ENCODE data around the gene ADCY6.

Gene ADCY6

DNA sequence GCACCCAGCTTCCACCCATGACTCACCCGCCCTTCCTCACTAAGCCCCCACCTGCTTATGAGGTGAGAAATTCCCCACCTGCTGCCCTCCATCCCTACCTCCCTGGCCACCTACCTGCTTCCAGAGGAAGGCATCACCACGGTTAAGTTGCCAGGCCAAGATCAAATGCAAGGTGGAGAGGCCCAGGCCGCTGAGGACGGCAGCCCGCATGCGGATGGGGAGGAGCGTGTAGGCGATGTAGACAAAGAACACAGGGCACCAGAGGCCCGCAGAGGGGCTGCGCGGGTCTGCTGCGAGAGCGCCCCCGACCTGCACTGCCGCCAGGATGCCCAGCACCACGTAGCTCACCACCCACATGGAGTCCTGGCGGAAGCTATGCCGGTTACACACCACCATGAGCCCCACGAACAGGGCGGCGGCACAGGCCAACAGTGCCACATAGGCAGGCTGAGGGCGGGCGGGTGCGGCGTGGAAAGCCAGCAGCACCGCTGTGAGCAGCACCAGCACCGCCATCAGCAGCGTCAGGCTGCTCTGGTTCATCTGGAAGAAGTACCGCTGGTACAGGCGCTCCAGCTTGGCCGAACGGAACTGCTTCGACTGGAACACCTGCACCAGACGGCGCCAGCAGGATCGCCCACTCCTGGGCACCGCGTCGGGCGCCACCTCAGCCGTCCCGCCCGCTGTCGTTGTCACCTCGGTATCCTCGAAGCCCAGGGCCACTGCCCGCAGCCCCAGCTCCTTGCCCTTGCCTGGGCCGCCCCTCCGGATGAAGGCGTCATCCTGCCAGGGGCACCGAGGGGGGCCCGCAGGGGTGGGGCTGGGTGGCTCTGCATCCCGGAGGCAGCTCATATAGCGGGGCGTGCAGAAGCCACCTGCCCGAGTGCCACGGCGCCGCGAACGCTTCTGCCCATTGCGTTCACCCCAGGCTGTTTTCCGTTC lies 6.2 kb downstream of the ADCY6 start:
- no peak for DNase-seq

- DNase-seq = no peak
Observed at GRCh38 chr12:48781750-48782456, 7.0 kb downstream of the ADCY6 start.

DNA sequence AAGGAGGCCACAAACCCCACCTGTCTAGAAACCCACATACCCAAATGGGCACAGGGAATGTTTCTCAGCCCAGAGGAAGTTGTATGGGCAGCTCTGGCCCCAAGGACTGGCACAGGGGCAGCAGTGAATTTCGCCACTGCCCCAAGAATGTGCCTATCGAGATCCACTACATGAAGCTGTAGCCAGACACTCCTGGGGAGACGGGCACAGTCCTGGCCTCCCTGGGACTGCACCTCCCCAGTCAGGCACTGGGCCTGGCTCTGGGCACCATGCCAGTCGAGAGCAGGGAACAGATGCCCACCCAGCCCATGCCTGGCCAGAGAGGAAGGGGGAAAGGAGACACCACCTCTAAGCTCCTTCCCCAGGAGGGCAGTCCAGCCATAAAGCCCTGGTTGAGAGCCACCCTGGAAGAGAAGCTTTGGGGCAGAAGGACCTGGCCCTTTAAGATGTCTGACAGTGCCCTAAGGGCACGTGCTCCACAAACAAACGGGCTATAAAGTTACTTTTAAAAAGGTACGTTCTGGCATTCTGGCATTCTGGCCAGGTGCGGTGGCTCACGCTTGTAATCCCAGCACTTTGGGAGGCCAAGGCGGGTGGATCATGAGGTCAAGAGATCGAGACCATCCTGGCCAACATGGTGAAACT lies 8.4 kb downstream of the ADCY6 start:
- no peak for DNase-seq

- no peak for DNase-seq
Observed at GRCh38 chr12:48779869-48780268, 9.0 kb downstream of the ADCY6 start.

DNA sequence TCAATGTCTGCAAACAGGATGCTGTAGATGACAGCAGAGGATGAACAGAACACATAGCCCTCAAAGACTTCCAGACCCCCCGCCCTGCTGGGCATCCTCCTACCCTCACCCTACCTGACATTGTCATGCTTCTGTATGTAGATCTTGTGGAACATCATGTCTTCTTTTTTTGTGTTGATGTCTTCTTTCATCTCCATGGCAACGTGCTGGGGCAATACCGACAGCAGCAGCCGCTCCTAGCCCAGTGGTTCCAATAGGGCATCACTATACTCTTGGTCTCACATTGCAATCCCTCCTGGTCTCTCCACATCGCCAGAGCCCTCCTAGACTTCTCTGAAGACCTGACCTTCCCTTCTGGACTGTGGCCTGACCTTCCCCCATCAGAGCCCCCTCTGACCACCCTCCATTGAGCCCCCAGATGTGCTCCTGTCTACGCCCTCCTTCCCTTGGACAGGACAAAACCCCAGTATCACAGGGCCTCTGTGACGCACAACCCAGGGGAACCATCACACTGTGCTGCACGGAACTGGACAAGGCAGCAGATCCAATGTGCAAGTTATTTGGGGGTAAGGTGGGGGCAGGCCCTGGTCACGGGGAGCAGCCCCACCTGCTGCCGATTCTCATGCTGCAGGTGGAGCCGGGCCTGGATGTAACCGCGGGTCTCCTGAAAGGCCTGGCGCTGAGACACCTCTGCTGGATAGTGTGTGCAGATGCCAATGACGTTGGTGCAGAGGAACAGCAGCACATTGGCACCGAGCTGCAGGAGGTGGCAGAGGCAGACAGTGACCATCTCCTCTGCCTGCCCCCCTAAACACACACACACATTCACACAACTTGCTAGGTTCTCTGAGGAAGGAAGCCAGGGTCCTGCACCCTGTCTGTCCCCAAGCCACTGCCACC lies 11.1 kb downstream of the ADCY6 start:
- no peak for DNase-seq

- DNase-seq = no peak
Observed at GRCh38 chr12:48776956-48777355, 11.9 kb downstream of the ADCY6 start.

GRCh38 chr12:48775991-48776649 lies 12.8 kb downstream of the ADCY6 start:
- no peak for DNase-seq

DNA sequence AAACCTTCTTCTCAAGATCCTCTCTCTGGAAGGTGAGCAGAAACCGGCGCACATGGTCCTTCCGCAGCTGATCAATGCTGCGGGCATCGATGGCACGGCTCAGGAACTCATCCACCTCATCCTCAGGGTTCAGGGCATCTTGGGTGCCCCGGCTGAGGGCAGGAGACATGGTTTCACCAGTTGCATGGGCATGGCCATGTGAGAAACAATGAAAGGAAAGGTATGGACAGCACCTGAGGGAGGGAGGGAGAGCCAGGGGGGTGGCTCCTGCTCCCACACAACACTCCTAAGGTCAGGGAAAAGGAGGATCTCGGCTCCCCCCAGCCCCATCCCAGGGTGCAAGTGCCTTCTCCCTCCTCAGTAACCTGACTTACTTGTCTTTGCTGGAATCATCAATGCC lies 13.6 kb downstream of the ADCY6 start:
- DNase-seq = no peak

GRCh38 chr12:48774516-48774915 lies 14.4 kb downstream of the ADCY6 start:
- DNase-seq = no peak

DNA sequence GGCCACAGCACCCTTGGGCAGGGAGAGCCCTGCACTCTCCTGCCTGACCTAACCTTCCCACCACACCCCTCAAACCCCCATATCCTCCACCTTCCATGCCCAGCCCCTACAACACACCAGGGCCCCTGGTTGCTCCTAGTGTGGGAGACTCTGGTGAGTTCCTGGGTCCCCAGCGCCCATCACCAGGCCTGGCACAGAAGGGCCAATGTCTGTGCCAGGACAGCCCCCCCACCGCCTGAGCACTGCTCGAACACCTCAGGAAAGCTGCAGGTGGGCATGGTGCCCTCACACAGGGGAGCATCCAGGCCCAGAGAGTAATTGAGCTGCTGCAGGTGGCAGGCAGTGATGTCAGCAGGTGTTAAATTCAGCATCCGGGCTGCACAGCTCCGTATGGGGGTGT lies 15.2 kb downstream of the ADCY6 start:
- DNase-seq = no peak

- no peak for DNase-seq
Observed at GRCh38 chr12:48771588-48772112, 17.2 kb downstream of the ADCY6 start.

DNA sequence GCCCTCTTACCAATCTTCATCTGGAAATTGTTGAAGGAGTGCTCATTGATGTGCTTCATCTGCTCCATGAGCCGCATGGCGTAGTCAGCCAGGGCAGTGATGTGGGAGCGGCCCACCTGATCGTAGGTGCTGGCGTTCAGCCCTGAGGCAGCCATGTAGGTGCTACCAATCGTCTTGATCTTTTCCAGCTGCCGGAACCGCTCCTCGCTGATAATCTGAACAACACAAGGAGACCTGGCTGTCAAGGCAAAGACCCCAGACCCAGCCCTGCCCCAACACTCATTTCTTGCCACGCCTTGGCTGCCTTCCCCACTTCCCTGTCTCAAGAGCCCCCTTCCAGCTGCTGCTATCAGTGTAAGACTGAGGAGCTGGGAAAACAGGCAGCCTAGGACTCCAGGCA lies 18.1 kb downstream of the ADCY6 start:
- DNase-seq = no peak

- DNase-seq = no peak
Observed at GRCh38 chr12:48768736-48769135, 20.2 kb downstream of the ADCY6 start.

GRCh38 chr12:48768147-48768546 lies 20.7 kb downstream of the ADCY6 start:
- no peak for DNase-seq

GRCh38 chr12:48767521-48767920 lies 21.4 kb downstream of the ADCY6 start:
- DNase-seq = no peak

DNA sequence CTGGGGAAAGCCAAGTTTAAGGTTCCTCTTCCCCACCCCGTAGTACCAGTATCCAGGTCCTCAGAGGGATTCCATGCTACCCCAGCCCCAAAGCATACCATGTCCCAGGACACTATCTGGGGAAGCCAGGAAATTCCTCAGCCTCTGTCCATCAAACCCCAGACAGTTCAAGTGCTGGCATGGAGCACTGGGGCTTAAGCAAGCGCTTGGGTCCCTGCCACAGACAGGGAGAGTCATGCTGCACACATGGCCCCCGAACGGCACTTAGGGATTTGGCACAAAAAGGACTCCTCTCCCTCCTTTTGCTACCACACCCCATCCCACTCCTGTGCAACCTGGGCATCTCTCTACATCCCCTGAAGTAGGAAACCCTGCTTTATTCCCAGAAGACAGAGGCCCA lies 21.8 kb downstream of the ADCY6 start:
- DNase-seq = no peak

DNA sequence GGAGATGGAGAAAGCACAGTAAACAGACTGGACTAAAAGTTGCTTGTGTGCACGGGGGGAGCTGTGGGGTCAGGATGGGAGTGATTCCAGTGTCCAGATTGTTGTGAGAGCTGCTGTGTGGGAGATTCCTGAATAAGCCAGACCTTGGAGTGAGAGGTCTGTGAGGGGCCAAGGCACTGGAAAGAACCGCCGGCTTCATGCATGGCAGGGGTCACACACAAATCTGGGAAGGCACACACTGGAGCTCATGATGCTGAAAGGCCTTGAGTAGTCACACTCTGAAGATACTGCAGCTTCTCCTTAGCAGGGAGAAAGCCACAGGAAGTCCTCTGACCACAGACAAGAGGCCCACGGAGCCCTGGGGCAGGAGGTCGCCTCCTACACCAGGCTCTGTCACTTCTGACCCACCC lies 23.1 kb downstream of the ADCY6 start:
- DNase-seq = no peak

GRCh38 chr12:48764521-48764920 lies 24.4 kb downstream of the ADCY6 start:
- no peak for DNase-seq

- DNase-seq = no peak
Observed at GRCh38 chr12:48758737-48759136, 30.2 kb downstream of the ADCY6 start.

DNA sequence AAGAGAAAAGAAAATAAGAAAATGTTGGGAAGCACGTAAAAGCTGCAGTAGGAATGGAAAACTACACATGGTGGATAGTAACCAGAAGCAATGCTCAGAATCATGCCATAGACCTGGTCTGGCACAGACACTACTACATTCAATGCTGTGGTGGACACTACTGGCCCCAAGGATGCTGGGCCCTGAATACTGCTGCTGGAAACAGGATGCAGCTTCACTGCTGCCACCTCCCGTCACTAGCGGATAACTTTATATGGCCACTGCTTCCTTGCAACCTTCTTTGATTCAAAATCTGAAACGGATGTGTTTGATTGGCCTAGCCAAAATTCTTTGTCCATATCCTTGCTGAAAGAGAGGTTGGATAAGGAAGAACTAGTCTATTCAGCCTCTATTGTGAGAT lies 30.7 kb downstream of the ADCY6 start:
- no peak for DNase-seq

DNA sequence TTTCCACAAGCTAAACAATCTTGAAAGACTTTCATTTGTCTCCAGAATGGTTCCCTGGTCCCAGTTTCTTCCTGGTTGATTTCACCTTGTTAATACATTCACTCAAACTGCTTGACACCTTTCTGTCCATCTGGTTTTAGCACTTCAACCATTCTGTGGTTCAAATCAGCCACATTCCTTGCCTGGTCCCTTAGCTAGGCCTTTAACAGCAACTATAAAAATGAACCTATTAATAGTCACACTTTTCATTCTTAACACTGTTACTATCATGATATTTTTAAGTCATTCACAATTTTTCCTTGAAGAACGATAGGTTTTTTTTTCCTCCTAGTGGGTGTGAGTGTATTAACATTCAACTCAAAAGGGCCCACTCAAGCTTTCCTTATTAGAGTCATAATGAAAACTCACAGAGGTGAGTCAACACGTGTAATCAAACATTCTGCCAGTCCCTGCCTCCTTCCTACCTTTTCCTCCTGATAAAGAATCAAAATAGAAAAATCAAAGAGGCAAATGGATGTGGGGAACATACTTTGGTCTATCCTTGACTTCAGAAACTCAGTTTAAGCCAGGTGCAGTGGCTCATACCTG lies 38.0 kb downstream of the ADCY6 start:
- no peak for DNase-seq
